ENCODE measurements around the gene LIPA.

- TF ChIP-seq CTCF (IDR thresholded peaks at IDR 0.05; ENCODE audit: borderline replicate concordance, extremely low read depth, low read length, poor library complexity, severe bottlenecking) = no peak
- no peak for TF ChIP-seq EZH2 (IDR thresholded peaks at IDR 0.05; ENCODE audit: borderline replicate concordance, low read depth, low read length, severe bottlenecking)
These were observed 2.6 kb downstream of the LIPA start for GRCh38 chr10:89248990-89249389.

Data from DND-41 (cell line).